ENCODE results near the gene STX18.

STX18 gene

GRCh38 chr4:4526401-4526800 is 15.4 kb downstream of the STX18 start:
- peaks cover 43% of the 10 kb centered on the region for H3K79me2 ChIP-seq (ENCODE audit: insufficient read depth, low read length)
- no peak overlapping the region for H3K9ac ChIP-seq (ENCODE audit: low read depth, low read length)
- no peak overlapping the region for H3K4me3 ChIP-seq (ENCODE audit: low read depth in 1 of 2, low read length in 2 of 2)
- TF ChIP-seq EZH2 (IDR thresholded peaks at IDR 0.05; ENCODE audit: borderline replicate concordance, low read depth, low read length, severe bottlenecking) (no peak), CTCF (IDR thresholded peaks at IDR 0.05; ENCODE audit: borderline replicate concordance, extremely low read depth, low read length, poor library complexity, severe bottlenecking) (no peak)
- DNase-seq (no peak), ATAC-seq (ENCODE audit: insufficient read depth, low read depth) (no peak)
- H2AFZ ChIP-seq (ENCODE audit: low read depth, low read length) = no peak overlapping the region
- H4K20me1 ChIP-seq (ENCODE audit: insufficient read depth, low read length) = peaks cover 24% of the 10 kb centered on the region; the same call in 1 of the 2 replicates
- no peaks in the 10 kb centered on the region for H3K4me1 ChIP-seq (ENCODE audit: insufficient read depth, low read length)
- H3K27ac ChIP-seq (ENCODE audit: low read length) = no peak overlapping the region
- no peaks in the 10 kb centered on the region for H3K9me3 ChIP-seq (ENCODE audit: insufficient read depth, low read length, severe bottlenecking)
- H3K36me3 ChIP-seq (ENCODE audit: insufficient read depth, low read length) = peaks cover 13% of the 10 kb centered on the region; the same call in 1 of the 2 replicates
- H3K4me2 ChIP-seq (ENCODE audit: insufficient read depth, low read length) = no peak overlapping the region
- no peaks in the 10 kb centered on the region for H3K27me3 ChIP-seq (ENCODE audit: insufficient read depth, low read length, poor library complexity)

- Histone ChIP-seq H4K20me1 (ENCODE audit: insufficient read depth, low read length) (peaks cover 32% of the 10 kb centered on the region; the same call in 1 of the 2 replicates), H3K79me2 (ENCODE audit: insufficient read depth, low read length) (peaks cover 41% of the 10 kb centered on the region; the same call in 1 of the 2 replicates), H3K27me3 (ENCODE audit: insufficient read depth, low read length, poor library complexity) (no peaks in the 10 kb centered on the region), H3K9me3 (ENCODE audit: insufficient read depth, low read length, severe bottlenecking) (no peaks in the 10 kb centered on the region), H3K9ac (ENCODE audit: low read depth, low read length) (no peak overlapping the region), H3K4me1 (ENCODE audit: insufficient read depth, low read length) (no peaks in the 10 kb centered on the region), H3K27ac (ENCODE audit: low read length) (no peak overlapping the region), H2AFZ (ENCODE audit: low read depth, low read length) (no peak overlapping the region), H3K36me3 (ENCODE audit: insufficient read depth, low read length) (peaks cover 10% of the 10 kb centered on the region; the same call in 1 of the 2 replicates), H3K4me2 (ENCODE audit: insufficient read depth, low read length) (no peak overlapping the region), H3K4me3 (ENCODE audit: low read depth in 1 of 2, low read length in 2 of 2) (no peak overlapping the region)
- peak; percentile 87 for ATAC-seq (ENCODE audit: insufficient read depth, low read depth)
- TF ChIP-seq CTCF (IDR thresholded peaks at IDR 0.05; ENCODE audit: borderline replicate concordance, extremely low read depth, low read length, poor library complexity, severe bottlenecking) = peak; percentile 38
- no peak for TF ChIP-seq EZH2 (IDR thresholded peaks at IDR 0.05; ENCODE audit: borderline replicate concordance, low read depth, low read length, severe bottlenecking)
- peak; percentile 39 for DNase-seq
Measured at GRCh38 chr4:4524364-4524763, 17.5 kb downstream of the STX18 start.

DNA sequence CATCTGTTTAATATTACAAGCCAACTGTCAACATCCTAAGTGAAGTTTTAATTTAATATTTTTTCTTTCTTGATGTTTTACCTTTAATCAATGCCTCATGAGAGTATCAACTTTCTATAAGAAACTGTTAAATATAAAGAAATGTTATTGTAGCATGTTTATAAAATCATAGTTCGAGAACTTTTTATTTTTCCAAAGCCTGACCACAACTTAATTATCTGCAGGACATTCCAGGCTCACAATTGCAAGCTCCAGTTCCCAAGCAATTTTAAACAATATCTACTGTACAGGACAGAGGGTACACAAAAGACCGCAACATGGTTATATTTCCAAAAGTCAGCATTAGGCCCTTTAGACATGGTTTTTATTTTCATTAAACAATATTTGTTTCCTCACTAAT is 20.1 kb downstream of the STX18 start:
- no peak overlapping the region for H3K27ac ChIP-seq (ENCODE audit: low read length)
- no peak for TF ChIP-seq EZH2 (IDR thresholded peaks at IDR 0.05; ENCODE audit: borderline replicate concordance, low read depth, low read length, severe bottlenecking)
- no peak for TF ChIP-seq CTCF (IDR thresholded peaks at IDR 0.05; ENCODE audit: borderline replicate concordance, extremely low read depth, low read length, poor library complexity, severe bottlenecking)
- no peak for DNase-seq
- no peak for ATAC-seq (ENCODE audit: insufficient read depth, low read depth)
- no peaks in the 10 kb centered on the region for H3K27me3 ChIP-seq (ENCODE audit: insufficient read depth, low read length, poor library complexity)
- no peak overlapping the region for H3K4me2 ChIP-seq (ENCODE audit: insufficient read depth, low read length)
- H3K4me3 ChIP-seq (ENCODE audit: low read depth in 1 of 2, low read length in 2 of 2) = no peak overlapping the region
- H4K20me1 ChIP-seq (ENCODE audit: insufficient read depth, low read length) = peaks cover 33% of the 10 kb centered on the region; the same call in 1 of the 2 replicates
- no peak overlapping the region for H2AFZ ChIP-seq (ENCODE audit: low read depth, low read length)
- H3K79me2 ChIP-seq (ENCODE audit: insufficient read depth, low read length) = peaks cover 43% of the 10 kb centered on the region; the same call in 1 of the 2 replicates
- H3K36me3 ChIP-seq (ENCODE audit: insufficient read depth, low read length) = peaks cover 4% of the 10 kb centered on the region; the same call in 1 of the 2 replicates
- no peaks in the 10 kb centered on the region for H3K4me1 ChIP-seq (ENCODE audit: insufficient read depth, low read length)
- H3K9me3 ChIP-seq (ENCODE audit: insufficient read depth, low read length, severe bottlenecking) = no peaks in the 10 kb centered on the region
- H3K9ac ChIP-seq (ENCODE audit: low read depth, low read length) = no peak overlapping the region

All from DND-41 (cell line).